ENCODE data around the gene LCN1.

The LCN1 gene

GRCh38 chr9:135574331-135574730 lies 53.1 kb downstream of the LCN1 start:
- no peak for FAIRE-seq

DNA sequence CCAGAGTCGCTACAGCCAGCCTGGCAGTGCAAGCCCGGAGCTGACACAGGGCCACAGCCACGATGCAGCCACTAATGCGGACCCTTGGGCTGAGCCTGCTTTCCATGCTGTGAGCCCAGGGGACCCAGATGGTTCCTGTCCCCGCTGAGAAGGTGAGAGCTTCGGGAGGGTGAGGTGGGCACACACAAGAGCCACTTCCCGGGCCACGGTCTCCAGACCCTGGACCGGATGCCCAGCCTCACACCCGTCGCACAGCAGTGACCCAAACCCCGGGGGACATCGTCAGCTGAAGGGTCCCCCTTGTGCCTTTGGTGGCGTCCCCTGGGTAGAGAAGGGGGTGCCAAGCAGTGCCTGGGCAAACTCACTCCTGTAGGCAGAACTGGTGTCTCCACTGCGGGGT lies 53.7 kb downstream of the LCN1 start:
- no peak for FAIRE-seq
